HG02610 (cell line): ENCODE data around the gene GP2.

ENCODE experiments used
- ATAC-seq: cut with Tn5 transposase; IDR thresholded peaks from one replicate; pipeline ENCODE4 v1.9.1; 2021; ENCODE audit warnings: mild to moderate bottlenecking, moderate library complexity; ENCODE audit not compliant: unreplicated experiment

The GP2 gene

GRCh38 chr16:20308266-20308665 lies 19.0 kb downstream of the GP2 start:
- ATAC-seq = no peak

GRCh38 chr16:20307791-20308190 lies 19.5 kb downstream of the GP2 start:
- ATAC-seq = no peak

GRCh38 chr16:20307240-20307671 lies 20.1 kb downstream of the GP2 start:
- no peak for ATAC-seq

- no peak for ATAC-seq
Measured at GRCh38 chr16:20306401-20306800, 20.9 kb downstream of the GP2 start.

- ATAC-seq = no peak
Measured at GRCh38 chr16:20303012-20303411, 24.3 kb downstream of the GP2 start.

- no peak for ATAC-seq
Measured at GRCh38 chr16:20302389-20302788, 24.9 kb downstream of the GP2 start.

- ATAC-seq = no peak
Measured at GRCh38 chr16:20301840-20302239, 25.5 kb downstream of the GP2 start.

GRCh38 chr16:20300312-20301097 lies 26.8 kb downstream of the GP2 start:
- no peak for ATAC-seq

GRCh38 chr16:20298452-20298851 lies 28.9 kb downstream of the GP2 start:
- no peak for ATAC-seq

DNA sequence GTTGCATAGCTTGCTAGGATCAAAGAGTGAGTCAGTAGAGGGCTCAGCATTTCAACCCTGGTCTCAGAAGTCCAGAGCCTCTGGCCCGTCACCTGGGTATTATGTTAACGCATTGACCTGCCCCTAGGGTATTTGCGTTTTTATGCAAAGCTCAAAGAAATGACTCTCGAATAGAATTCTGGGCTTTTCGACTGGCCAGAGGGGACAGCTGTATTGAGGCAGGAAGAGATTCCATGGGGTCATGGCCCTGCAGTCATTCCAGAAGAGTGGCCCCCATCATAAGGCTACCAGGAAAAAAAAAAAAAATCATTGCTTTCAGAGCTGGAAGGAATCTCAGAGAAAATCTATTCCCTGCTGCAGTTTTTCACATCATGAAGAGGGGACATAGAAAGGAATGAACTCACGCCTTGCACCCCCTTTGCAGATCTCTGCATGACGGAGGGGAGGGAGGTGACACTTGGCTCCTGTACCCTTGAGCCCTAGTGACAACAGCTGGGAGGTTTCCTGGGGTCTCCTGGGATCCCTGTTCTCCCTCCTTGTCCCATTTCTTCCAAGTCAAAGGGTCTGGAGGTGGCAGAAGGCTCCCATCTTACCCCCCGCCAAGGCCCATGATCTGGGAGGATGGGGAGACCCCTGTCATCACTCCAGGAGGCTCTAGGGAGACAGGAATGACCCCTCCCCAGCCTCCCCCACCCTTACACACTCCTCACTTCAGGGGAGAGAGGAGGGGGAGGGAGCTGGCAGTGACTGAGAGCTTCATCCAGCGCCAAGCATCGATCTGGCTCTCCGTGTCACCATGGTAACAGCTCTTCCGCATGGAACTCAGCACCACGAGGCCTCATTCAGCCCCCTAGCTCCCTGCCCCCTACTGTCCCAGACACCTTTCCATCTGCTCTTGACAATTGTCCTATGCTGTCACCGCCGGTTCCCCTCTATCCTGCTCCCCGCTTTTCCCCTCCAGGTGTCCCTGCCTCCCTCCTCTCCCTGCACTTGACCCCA lies 35.8 kb downstream of the GP2 start:
- ATAC-seq = no peak

- ATAC-seq = no peak
Measured at GRCh38 chr16:20289571-20289970, 37.7 kb downstream of the GP2 start.

DNA sequence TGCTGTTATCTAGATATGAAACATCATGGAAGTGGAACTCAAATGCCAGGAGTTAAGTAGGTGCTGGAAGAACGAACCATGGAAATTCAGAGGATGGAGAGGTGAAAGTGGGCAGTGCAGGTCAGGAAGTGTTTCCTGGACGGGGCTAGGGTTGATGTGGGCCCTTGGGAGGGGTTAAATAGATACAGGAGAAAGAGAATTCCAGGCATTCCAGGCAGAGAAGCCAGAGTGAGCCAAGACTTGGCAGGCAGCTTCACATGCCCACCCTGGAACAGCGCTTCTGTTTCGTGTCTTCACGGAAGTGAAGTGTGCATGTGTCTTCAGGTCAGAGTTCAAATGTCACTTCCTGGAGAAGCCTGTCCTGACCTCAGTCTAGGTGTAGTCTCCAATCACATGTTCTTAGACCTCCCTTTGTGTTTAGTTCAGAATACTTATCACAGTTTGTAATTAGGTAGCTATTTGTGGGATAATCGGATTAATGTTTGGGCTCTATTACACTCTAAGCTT lies 41.3 kb downstream of the GP2 start:
- ATAC-seq = no peak

DNA sequence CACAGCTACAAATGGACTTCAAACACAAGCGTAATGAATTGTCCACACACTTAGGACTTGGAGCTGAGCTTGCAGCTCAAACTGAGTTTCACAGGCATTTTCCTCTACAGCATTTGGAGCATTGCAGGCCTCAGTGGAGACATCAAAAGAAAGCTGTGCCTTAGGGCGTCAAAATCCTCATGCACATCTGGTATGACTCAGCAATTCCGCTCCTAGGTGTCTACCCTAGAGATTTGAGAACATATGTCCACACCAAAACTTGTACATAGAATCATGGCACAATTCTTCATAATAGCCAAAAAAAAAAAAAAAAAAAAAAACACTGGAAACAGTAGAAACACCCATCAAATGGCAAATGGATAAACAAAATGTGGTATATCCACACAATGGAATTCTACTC lies 47.1 kb downstream of the GP2 start:
- ATAC-seq = no peak

- ATAC-seq = no peak
Measured at GRCh38 chr16:20271893-20272292, 55.4 kb downstream of the GP2 start.

DNA sequence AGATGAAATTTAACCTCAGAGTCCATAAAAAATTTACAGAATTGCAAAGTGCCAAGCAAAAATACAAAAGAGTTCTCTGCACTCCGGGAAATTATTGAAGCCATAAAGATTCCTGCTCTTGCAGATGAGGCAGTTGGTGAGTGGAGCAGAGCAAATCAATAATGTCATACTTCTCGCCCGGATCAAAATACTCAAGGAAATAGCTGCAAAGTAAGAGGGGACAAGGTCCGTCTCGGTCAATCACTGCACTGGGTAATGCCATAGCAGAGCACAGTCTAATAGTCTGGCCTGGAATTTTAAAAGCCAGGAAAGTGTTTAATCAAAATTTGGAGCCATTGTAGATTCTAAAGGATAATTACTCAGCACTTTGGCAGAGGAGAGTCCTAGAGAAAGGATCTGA lies 58.9 kb downstream of the GP2 start:
- no peak for ATAC-seq

GRCh38 chr16:20265019-20265418 lies 62.3 kb downstream of the GP2 start:
- no peak for ATAC-seq

DNA sequence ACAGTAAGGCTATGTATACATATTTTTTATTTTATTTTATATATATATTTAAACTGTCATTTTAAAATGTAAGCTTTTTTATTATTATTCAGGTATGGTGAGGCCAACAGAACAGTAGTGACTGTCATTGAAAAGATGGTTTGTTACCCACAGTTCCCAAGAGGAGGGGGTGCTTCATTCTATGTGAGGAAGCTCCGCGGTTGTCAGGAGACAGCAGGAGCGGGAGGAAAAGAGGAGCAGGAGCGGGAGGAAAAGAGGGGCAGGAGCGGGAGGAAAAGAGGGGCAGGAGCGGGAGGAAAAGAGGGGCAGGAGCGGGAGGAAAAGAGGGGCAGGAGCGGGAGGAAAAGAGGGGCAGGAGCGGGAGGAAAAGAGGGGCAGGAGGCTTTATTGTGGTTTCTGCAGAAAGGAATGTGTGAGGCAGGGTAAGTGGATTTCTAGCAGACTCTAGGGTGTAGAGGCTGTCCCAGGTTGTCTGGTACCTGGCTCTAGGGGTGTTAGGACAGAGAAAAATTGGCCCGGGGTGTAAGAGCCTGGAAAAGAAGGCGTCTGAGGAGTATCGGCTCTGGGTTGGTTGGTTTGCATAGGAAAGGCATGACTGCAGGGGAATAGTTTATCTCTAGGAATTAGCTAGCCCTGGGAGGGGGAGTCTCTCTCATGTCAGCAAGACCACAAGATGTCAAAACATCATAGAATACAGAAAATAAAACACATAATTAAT lies 64.0 kb downstream of the GP2 start:
- no peak for ATAC-seq

DNA sequence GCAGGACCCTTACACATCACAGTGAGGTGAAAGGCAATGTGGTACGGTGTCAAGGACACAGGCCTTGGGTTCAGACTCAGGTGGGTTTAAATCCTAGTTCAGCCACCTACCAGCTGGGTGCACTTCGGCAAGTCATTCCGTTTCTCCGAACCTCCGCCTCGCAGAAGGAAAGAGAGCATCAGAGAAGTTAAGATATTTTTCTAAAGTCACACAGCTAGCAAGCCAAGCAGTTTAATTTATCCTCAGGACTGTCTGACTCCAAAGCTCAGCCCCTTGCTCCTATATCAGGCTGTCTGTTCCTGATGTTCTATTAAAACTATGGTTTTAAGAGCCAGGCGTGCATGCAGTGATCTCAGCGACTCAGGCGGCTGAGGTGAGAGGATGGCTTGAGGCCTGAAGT lies 65.1 kb downstream of the GP2 start:
- no peak for ATAC-seq

DNA sequence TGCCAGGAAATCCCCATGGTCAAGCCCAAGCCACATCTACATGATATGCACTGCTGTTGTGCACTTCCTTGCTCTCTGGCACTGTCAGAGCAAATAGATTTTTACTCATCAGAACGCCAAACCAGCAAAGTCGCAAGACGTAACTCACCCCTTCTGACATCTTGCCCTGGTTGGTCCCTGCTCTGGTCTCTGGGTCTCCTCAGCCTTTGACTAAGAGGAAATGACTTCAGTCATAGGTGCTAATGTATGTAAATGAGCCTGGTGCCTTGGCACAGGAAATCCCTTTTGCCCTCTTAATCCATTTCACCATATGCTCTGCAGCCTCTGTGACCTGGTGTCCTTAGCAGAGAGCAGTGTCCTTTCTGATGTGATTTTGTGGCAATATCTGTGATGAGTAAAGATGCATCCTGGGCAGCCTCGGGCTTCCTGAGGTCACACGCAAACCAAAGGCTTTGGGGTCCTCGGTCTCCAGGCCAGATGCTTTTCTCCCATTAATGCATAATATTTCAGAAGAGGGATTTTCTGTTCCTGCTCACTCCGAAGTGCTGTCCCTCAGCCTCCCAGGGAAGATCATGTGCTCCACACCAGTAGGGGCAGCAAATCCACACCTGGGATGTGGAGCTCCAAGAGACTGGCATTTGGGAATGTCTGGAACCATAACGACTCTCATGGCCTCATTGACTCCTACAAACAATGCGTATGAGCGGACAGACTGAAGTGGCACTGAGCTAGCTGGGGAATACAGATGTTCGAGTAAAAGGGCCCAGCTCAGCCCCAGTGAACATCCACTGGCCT lies 66.9 kb downstream of the GP2 start:
- no peak for ATAC-seq
